ENCODE results near the gene FBRSL1. TPM values are rescaled to one million over a fixed set of nuclear protein-coding genes. Genes with fewer than 3 reads are reported as not detected.
"Not testable (repeated sequence)": the region's sequence is repeated elsewhere in the genome, so short reads cannot be mapped to it uniquely, and the experiment has no call there.

Gene FBRSL1
- total RNA-seq, 1 experiment from 2014 or later = 10.7 TPM

DNA sequence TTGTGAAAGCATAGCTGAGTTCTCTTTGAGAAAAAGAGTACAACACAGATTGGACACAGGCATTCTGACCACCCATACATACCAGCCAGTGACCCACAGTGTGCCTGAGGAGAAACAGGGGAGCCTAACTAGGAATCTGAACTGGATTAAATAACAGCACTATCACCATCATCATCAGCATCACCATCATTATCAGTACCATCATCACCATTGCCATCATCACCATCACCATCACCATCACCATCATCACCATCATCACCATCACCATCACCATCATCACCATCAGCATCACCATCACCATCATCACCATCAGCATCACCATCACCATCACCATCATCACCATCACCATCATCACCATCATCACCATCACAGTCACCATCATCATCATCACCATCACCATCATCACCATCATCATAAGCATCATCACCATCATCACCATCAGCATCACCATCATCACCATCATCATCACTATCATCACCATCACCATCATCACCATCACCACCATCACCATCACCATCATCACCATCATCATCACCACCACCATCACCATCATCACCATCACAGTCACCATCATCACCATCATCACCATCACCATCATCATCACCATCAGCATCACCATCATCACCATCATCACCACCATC, 26.5 kb upstream of the FBRSL1 start:
- H3K9me3 ChIP-seq, DNase-seq, H3K36me3 ChIP-seq, H3K4me3 ChIP-seq, H3K27me3 ChIP-seq: not testable (repeated sequence)

DNA sequence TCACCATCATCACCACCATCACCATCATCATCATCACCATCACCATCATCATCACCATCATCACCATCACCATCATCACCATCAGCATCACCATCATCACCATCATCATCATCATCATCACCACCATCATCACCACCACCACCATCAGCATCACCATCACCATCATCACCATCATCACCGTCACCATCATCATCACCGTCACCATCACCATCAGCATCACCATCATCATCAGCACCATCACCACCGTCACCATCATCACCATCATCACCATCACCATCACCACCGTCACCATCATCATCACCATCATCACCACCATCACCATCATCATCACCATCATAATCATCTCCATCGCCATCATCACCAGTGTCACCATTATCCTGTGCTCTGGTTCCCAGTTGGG, 25.6 kb upstream of the FBRSL1 start:
- H3K36me3 ChIP-seq, H3K4me3 ChIP-seq, DNase-seq, H3K9me3 ChIP-seq, H3K27me3 ChIP-seq: not testable (repeated sequence)

DNA sequence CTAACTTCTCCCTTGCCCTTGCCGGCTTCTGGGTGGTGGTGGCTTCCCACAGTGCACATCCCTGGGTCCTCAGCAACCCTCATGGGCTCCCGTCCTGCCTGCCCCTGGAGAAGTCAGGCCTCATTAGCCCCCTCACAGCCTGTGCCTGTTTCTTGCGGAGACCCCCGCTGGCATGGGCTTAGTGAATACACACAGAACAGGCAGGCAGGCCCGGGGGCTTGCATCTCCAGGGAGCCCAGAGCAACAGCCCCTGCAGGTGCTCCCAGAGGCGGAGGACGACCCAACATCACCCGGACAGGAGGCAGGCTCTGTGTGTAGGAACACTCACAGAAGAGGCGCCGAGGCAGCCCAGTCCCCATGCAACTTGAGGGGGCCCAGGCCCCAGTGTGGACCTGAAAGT, 25.1 kb upstream of the FBRSL1 start:
- H3K36me3 ChIP-seq = no peaks in the 10 kb centered on the region
- no peak overlapping the region for H3K4me3 ChIP-seq
- no peak for DNase-seq
- H3K9me3 ChIP-seq = 0 out of 2 replicates have a peak, but pooled peaks cover 4% of the 10 kb centered on the region
- H3K27me3 ChIP-seq = no peaks in the 10 kb centered on the region

DNA sequence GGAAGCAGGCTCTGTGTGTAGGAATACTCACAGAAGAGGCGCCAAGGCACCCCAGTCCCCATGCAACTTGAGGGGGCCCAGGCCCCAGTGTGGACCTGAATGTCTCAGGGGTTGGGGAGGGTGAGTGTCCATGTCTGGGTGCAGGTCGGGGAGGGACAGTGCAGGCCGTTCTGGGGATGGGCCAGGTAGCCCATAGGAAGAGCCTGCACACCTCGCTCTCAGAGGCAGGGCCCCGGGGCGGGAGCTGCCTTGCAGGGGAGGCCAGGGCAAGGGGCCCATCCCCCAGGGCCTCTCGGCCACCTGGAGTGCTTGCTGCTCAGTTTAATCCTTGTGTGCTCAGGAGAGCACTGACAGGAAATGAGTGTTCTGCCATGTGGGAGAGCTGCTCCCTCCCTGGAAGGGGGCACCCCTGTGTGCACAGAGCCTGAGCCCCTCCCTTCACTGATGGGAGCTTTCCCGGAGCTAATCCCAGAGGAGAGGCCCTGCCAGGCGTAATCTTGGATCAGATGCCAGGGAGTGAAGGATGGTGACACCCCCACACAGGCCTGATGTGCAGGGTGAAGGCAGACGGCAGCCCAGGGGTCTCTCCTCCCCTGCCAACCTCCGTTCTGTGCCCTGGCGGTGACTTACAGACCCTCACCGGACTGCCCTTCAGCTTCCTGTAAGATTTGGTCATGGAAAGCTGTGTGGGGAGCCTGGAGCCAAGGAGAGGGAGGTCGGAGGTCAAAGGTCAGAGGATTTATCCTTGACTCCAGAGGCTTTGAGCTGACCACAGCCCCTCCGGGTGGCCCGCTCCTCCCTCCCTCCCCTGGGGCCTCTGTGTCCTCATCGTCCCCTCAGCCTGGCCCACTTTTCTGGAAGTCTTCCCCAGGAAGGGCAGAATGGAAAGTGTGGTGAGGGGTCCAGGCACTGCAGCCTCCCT, 24.4 kb upstream of the FBRSL1 start:
- Histone ChIP-seq H3K4me3 (no peak overlapping the region), H3K27me3 (no peaks in the 10 kb centered on the region), H3K9me3 (0 out of 2 replicates have a peak, but pooled peaks cover 2% of the 10 kb centered on the region), H3K36me3 (no peaks in the 10 kb centered on the region)
- DNase-seq = peak; percentile 79

DNA sequence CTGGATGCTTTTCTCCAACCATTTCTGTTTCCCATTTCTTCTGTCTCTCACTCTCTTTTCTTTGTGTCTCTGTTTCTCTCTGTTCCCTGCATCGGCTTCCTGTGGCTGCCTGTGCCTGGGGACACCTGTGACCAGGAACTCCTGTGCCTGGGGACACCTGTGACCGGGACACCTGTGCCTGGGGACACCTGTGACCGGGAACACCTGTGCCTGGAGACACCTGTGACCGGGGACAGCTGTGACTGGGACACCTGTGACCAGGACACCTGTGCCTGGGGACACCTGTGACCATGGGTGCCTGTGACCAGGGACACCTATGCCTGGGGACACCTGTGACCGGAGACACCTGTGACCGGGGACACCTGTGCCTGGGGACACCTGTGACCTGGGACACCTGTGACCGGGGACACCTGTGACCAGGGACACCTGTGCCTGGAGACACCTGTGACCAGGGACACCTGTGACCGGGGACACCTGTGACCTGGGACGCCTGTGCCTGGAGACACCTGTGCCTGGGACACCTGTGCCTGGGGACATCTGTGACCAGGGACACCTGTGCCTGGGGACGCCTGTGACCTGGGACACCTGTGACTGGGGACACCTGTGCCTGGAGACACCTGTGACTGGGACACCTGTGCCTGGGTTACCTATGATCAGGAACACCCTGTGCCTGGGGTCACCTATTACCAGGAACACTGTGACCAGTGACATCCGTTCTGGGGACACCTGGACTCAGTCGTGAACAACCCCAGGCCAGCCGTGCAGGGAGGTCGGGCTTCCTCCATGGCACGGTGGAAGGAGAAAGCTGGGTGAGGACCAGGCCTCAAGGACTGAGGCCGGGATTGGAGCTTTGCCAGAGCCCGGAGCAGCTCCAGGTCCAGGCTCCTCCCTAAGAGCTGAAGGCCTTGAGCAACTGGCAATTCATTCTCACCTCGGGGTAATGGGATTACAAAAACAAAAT, 23.4 kb upstream of the FBRSL1 start:
- 0 out of 2 replicates have a peak, but pooled peaks cover 1% of the 10 kb centered on the region for H3K9me3 ChIP-seq
- DNase-seq = no peak
- no peaks in the 10 kb centered on the region for H3K27me3 ChIP-seq
- no peak overlapping the region for H3K4me3 ChIP-seq
- H3K36me3 ChIP-seq = peaks cover 4% of the 10 kb centered on the region

DNA sequence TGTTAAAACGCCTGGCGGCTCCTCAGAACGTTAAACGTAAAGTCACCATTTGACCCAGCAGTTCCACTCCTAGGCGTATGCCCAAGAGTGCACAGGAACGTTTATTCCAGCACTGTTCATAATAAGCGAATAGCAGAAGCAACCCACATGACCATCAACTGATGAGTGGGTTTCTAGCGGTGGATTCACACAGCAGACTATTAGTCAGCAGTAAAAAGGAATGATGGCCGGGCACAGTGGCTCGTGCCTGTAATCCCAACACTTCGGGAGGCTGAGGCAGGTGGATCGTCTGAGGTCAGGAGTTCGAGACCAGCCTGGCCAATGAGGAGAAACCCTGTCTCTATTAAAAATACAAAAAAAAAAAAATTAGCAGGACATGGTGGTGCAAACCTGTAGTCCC, 22.4 kb upstream of the FBRSL1 start:
- Histone ChIP-seq H3K9me3 (0 out of 2 replicates have a peak, but pooled peaks cover 1% of the 10 kb centered on the region), H3K4me3 (no peak overlapping the region), H3K36me3 (peaks cover 5% of the 10 kb centered on the region), H3K27me3 (no peaks in the 10 kb centered on the region)
- DNase-seq = no peak

DNA sequence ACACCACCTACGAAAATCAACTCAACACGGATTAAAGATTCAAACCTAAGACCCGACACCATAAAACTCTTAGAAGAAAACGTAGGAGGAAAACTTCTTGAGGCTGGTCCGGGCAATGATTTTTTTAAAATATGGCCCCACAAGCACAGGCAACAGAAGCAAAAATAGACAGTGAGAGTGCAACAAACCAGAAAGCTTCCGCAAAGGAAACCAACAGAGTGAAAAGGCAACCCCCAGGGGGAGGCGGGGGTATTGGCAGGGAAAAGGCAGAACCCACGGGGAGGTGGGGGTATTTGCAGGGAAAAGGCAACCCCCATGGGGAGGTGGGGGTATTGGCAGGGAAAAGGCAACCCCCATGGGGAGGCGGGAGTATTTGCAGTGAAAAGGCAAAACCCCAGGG, 20.5 kb upstream of the FBRSL1 start:
- H3K27me3 ChIP-seq = no peaks in the 10 kb centered on the region
- no peak overlapping the region for H3K4me3 ChIP-seq
- H3K36me3 ChIP-seq = peaks cover 7% of the 10 kb centered on the region
- H3K9me3 ChIP-seq = no peaks in the 10 kb centered on the region
- no peak for DNase-seq

DNA sequence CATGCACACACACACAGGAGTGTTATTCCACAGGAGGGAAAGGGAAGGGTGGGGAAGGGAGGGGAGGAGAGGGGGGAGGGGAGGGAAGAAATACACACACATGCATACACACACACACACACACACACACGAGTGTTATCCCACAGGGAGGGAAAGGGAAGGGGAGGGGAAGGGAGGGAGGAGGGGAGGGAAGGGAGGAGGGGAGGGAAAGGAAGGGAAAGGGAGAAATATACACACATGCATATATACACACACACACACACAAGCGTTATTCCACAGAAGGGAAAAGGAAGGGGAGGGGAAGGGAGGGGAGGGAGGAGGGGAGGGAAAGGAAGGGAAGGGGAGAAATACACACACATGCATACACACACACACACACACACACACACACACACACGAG, 19.6 kb upstream of the FBRSL1 start:
- Histone ChIP-seq H3K4me3 (no peak overlapping the region), H3K36me3 (peaks cover 7% of the 10 kb centered on the region), H3K27me3 (no peaks in the 10 kb centered on the region), H3K9me3 (no peaks in the 10 kb centered on the region)
- no peak for DNase-seq

DNA sequence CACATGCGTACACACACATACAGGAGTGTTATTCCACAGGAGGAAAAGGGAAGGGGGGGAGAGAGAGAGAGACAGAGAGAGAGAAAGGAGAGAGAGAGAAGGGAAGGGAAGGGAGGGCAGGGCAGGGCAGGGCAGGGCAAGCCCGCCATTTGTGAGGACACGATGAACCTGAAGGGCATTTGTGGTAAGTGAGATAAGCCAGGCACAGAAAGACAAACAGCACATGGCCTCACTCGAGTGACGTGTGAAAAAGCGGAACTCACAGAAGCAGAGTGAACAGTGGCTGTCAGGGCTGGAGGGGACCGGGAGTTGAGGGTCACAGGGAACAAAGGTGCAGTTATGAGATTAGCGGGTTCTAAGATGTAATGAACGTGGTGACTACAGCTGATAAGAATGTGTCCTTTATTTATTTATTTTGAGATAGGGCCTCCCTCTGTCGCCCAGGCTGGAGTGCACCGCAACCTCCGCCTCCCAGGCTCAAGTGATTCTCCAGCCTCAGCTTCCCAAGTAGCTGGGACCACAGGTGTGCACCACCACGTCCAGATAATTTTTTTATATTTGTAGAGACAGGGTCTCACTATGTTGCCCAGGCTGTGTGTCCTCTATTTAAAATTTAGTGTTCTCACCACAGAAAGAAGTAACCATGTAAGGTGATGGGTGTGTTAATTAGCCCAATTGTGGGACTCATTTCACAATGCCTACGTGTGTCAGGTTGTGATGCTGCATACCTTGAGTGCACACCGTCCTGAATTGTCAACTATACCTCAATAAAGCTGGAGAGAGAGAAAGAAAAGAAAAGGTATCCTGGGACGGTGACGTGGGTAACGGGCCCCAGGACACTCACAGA, 18.7 kb upstream of the FBRSL1 start:
- Histone ChIP-seq H3K9me3 (no peaks in the 10 kb centered on the region), H3K36me3 (peaks cover 7% of the 10 kb centered on the region), H3K4me3 (no peak overlapping the region), H3K27me3 (no peaks in the 10 kb centered on the region)
- DNase-seq = no peak

DNA sequence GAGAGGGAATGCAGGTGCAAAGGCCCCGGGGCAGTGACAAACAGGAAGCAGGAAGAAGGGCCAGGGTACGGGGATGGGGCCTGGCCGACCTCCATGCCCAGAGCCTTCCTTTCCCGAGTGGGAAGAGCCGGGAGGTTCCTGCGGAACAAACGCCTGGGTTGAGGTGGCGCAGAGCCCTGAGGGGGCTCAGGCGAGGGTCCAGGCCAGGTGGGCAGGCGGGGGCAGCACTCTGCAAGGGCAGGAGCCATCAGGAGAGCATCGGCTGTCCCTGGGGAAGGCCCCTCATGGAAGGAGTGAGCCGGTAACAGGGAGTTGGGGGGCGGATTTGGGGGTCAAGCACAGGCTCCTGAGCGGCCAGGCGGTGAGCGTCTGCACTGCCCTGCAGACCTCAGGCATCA, 18.1 kb upstream of the FBRSL1 start:
- Histone ChIP-seq H3K9me3 (no peaks in the 10 kb centered on the region), H3K4me3 (peak overlapping the region; percentile 55), H3K36me3 (peaks cover 7% of the 10 kb centered on the region), H3K27me3 (no peaks in the 10 kb centered on the region)
- DNase-seq = no peak

DNA sequence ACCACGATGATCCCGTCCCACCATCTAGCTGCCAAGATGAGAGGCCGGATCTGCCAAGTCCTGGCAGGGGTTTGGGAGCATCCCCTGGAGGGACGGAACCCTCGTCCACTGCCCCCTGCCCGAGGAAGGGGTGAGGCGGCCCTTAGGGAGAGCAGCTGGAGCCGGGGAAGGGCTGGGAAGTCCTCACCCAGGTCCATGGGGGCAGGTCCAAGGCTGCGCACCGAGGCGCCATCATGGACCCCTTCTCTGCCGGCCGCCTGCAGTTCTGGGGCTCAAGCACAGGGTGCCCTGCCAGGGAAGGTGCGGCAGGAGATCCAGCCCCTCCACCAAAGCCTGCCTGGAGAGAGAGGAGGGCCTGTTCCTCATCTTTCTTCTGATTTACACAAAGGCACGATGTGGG, 17.6 kb upstream of the FBRSL1 start:
- no peaks in the 10 kb centered on the region for H3K9me3 ChIP-seq
- peak overlapping the region; percentile 55 for H3K4me3 ChIP-seq
- H3K36me3 ChIP-seq = peaks cover 7% of the 10 kb centered on the region
- peak; percentile 28 for DNase-seq
- H3K27me3 ChIP-seq = no peaks in the 10 kb centered on the region

DNA sequence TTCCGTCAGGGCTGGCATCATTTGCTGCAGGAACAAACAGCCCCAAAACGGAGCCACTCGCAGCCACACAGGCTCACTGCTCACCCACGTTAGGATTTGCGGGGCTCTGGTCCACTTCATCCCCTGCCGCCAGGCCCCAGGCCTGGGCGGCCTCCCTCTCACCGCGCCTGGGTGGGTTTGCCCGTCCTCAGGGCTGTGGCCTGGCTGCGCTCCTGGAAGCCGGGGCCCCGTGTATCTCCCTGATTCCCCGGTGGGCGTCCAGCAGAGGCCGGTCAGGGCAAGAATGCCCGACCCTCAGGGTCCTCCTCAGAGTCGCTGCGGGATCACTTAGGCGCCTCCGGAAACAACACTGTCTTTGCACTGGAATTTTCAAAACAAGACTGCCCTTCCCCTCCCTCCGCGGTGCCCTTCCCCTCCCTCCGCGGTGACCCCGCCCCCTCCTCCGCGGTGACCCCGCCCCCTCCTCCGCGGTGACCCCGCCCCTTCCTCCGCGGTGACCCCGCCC, 15.7 kb upstream of the FBRSL1 start:
- Histone ChIP-seq H3K27me3 (no peaks in the 10 kb centered on the region), H3K36me3 (peaks cover 7% of the 10 kb centered on the region), H3K4me3 (peak overlapping the region; percentile 96), H3K9me3 (no peaks in the 10 kb centered on the region)
- peak; percentile 42 for DNase-seq

DNA sequence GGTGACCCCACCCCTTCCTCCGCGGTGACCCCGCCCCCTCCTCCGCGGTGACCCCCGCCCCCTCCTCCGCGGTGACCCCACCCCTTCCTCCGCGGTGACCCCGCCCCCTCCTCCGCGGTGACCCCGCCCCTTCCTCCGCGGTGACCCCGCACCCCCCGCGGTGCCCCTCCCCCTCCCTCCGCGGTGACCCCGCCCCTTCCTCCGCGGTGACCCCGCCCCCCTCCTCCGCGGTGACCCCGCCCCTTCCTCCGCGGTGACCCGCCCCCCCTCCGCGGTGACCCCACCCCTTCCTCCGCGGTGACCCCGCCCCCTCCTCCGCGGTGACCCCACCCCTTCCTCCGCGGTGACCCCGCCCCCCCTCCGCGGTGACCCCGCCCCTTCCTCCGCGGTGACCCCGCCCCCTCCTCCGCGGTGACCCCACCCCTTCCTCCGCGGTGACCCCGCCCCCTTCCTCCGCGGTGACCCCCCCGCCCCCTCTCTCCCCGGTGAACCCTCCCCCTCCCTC, 15.1 kb upstream of the FBRSL1 start:
- H3K4me3 ChIP-seq, H3K9me3 ChIP-seq, H3K27me3 ChIP-seq, H3K36me3 ChIP-seq, DNase-seq: not testable (repeated sequence)

DNA sequence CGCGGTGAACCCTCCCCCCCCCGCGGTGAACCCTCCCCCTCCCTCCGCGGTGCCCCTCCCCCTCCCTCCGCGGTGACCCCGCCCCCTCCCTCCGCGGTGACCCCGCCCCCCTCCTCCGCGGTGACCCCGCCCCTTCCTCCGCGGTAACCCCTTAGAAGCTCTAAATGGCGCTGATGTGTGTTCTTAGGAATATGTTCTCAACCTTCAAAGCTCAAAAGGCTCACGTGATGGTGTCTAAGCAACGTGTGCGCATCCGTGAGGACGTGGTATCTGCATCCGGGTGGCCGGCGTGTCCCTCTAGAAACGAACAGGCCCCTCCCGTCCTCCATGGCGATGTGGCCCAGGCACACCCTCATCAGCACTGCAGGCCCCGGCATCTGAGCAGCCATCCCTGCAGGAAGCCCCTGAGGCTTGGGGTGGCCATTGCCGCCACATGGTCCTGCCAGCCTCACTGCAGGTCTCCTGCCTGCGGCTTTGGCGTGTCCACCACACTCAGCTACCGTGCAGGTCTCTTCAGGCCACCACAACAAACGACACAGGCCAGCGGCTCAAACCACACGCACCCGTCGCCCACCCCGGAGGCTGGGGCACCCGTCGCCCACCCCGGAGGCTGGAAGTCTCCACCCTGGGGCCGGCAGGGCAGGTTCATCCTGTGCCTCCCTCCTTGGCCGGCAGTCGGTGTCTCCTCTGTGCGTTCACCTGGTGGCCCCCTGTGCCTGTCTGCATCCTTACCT, 14.5 kb upstream of the FBRSL1 start:
- DNase-seq = no peak
- H3K36me3 ChIP-seq = peaks cover 7% of the 10 kb centered on the region
- peak overlapping the region; percentile 20; the same call in 1 of the 2 replicates for H3K4me3 ChIP-seq

DNA sequence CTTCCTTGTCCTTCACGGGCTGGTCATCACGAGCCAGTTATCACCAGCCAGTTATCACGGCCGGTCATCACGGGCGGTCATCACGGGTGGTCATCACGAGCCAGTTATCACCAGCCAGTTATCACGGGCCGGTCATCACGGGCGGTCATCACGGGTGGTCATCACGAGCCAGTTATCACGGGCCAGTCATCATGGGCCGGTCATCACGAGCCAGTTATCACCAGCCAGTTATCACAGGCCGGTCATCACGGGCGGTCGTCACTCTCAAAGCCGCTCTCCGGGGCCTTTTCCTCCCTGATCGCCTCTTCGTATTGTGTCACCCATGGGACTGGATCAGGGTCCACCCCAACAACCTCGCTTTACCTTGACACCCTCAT, 13.9 kb upstream of the FBRSL1 start:
- no peaks in the 10 kb centered on the region for H3K27me3 ChIP-seq
- no peak overlapping the region for H3K4me3 ChIP-seq
- no peaks in the 10 kb centered on the region for H3K9me3 ChIP-seq
- DNase-seq = no peak
- H3K36me3 ChIP-seq = peaks cover 7% of the 10 kb centered on the region

More for the DNA sequence above, 14.5 kb upstream of the FBRSL1 start:
- Histone ChIP-seq H3K9me3 (no peaks in the 10 kb centered on the region), H3K27me3 (no peaks in the 10 kb centered on the region)
